ENCODE results near the gene AGAP5.
"Not testable (repeated sequence)": the region's sequence is repeated elsewhere in the genome, so short reads cannot be mapped to it uniquely, and the experiment has no call there.

AGAP5 gene

DNA sequence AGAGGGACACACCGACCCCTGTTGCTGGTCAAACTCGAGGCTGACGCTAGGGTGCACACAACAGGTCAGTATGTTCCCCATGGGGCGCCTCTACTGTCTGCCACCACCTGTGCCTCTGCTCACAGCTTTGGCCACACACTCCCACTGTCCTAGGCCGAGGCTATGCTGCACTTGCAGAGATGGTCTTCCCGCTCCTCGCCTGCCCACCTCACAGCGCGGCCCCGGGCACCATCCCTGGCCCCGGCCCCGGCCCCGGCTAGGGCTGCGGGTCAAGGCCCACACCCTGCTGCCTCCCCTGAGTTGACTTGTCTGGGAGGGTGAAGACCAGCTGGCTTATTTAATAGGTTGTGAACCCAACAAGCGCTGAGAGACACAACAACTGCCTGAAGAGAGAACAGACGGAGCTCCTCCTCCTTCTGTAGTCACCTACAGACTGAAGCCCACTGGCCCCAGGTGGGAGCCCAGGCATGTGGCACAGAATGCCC, at the start of gene AGAP5:
Gene AGAP5 (minus strand): TSS at position 435 of the 485 bp plus-strand sequence. CDS start 354 bp downstream, at position 81.
- DNase-seq, result not testable (repeated sequence)

- no peak for DNase-seq
These were observed 48.8 kb upstream of the AGAP5 start for GRCh38 chr10:73746721-73747120.

GRCh38 chr10:73744664-73744975, 46.7 kb upstream of the AGAP5 start:
- no peak for DNase-seq

DNA sequence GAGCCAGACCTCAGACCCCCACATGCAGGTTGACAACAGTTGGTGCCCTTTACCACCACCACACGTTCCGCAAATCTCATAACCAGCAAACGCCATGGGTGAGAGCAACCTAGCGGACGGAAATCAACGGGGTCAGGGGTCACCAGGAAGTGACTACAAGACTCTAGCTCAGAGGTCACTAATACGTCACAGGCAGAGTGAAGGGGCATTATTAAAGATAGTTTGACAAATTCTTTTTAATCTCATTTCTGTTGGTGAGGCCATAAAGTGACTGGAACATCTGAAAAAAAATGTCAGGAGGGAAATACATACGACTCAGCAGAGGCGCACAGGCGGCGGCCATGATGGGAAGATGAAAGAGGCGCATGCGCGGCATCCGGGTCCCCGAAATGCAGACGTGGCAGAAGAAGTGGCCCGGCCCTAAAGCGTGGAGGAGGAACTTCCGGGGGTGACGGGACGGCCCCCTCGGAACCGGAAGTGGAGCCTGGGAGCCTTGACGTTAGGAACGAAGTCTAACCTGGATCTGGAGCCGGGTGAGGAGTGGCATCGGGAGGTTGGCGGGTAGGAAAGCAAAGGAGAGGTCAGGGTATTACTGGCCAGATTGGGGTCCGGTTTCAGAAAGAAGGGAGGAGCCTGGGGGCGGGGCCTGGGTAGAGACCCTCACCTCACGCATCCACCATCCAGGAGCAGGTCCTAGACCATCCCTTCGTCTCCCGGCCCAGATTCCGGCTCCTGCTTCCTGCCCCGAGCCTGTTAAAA, 46.2 kb upstream of the AGAP5 start, which contains the start of gene SEC24C:
Gene SEC24C (plus strand): TSS at position 468 of the 759 bp plus-strand sequence. CDS start 2,461 bp downstream, outside the sequence.
- peak; percentile 93 for DNase-seq

DNA sequence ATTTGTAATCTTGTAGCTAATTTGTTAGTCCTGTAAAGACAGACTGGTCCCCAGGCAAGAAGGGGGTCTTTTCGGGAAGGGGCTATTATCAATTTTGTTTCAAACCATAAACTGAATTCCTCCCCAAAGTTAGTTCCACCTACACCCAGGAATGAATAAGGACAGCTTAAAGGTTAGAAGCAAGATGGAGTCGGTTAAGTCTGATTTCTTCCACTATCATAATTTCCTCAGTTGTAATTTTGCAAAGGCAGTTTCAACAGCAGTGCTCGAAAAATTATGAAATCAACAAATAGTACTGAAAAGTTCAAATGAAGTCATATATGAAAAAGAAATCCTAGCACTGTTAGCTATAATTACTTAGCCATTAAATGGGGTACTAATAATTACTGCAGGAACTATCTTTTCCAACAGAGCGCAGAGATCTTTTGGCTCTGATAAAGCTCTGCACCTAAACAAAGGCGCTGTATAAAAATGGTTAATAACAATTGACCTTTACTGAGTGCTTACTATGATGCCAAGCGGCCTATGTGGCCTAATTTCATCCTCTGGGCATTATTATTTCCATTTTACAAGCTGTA, 45.5 kb upstream of the AGAP5 start:
- DNase-seq, result no peak

GRCh38 chr10:73742454-73742734, 44.5 kb upstream of the AGAP5 start:
- DNase-seq, result no peak

GRCh38 chr10:73740501-73741254, 42.8 kb upstream of the AGAP5 start:
- DNase-seq, result not testable (repeated sequence)

DNA sequence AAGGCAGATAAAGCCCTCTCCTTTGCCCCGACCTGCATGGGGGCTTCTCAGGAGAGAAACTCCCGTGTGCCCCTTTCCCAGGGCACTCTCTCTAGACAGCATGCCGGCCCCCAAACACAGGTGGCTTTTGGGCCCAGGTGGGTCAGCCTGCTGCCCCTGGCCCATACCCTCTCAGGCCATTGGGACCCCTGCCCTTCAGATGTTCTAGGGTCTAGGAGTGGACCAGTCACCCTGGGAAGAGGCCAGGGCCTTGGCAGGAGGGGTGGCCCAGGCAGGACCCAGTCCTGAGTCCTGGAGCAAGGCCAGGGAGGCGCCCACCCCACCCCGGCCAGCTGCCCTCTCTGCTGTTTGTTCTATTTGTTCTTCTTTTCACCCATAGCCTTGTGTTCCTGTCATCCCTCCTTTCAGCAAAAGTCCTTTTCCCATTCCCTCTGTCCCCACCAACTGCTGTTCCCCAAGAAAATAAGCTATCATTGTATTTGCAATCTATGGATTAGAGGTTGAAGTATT, 36.9 kb upstream of the AGAP5 start:
- DNase-seq, result no peak

DNA sequence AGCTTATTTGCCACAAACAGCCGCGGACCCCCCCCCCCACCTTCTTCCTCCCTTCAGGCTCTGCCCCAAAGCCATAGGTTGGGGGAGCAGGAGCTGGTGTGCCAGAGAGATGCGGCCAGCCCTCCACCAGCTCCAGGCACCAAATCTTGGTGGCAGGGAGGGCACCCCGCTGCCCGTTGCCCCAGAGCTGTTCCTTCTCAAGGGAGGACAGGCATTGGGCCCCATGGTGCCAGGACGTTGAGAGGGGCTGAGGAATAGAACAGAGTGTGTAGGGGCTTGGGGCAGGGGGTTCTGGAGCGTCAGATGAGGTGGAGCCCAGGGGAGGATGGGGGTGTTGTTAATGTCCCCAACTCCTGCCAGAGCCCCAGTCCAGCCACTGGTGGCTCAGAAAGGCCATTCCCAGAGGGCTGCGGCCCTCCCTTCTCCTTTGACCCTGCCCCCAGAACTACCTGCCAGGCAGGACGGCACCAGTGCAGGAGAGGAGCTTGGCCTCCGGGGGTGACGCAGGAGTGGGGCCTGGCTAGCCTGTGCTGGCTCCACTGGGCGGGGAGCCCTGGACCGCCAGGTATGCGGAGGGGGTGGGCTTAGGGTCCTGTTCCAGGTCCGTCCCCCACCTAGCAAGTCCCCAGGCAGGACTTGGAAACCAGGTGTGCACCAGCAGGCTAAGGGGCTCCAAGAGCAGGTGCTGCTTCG, 36.3 kb upstream of the AGAP5 start:
- DNase-seq, result no peak

GRCh38 chr10:73732931-73733623, 35.2 kb upstream of the AGAP5 start:
- no peak for DNase-seq

GRCh38 chr10:73732426-73732825, 34.5 kb upstream of the AGAP5 start:
- no peak for DNase-seq

- DNase-seq, result no peak
These were observed 33.9 kb upstream of the AGAP5 start for GRCh38 chr10:73731588-73732375.

DNA sequence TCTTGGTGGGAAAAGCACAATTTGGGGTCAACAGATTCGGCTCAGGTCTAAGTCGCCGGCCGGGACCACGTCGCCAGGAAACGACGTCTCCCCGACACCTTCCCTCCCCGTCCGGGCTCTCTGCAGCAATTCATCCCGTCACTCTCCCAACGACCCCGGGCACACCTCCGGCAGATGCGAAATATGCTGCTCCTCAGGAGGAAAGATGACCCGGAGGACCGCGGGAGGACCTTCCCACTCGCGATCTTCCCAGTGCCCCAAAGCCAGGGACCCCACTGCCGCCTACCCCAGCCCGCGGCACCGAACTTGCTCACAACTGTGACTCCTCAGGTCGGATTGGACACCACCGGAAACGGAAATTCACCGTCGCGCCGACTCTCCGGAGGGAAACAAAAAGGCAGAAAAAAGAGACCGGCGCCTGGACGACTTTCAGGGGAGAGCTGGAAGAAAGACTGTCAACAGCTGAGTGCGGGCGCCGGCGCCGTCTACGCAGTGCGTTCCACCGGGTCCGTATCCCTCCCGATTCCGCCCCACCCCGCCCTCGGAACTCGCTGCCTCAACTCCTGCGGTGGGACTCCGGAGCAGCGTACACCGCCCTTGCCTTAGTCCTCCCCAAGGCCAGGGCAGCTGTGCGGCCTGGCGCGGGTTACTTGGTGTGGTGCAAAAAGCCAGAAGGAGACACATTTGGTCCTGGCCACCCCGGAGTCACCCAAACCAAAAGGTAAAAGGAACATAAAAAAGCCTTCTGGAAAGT, 32.4 kb upstream of the AGAP5 start:
- peak; percentile 74 for DNase-seq

DNA sequence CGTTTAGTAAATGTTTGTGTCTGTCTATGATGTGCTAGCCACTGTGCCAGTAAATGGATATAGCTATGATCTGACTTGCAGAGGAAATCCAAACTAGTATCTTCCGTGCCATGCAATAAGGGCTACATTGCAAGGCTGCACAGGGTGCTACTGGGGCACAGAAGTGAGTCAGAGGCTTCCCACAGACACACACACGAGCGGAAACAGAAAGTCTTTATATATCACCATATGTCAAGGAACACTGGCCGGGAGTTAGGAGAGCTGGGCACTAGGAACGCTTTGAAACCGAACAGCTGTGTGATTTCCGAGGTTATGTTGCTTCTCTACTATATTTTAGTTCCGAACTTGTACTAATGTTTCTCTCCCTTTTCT, 31.9 kb upstream of the AGAP5 start:
- DNase-seq, result not testable (repeated sequence)

GRCh38 chr10:73723516-73723915, 25.6 kb upstream of the AGAP5 start:
- no peak for DNase-seq

DNA sequence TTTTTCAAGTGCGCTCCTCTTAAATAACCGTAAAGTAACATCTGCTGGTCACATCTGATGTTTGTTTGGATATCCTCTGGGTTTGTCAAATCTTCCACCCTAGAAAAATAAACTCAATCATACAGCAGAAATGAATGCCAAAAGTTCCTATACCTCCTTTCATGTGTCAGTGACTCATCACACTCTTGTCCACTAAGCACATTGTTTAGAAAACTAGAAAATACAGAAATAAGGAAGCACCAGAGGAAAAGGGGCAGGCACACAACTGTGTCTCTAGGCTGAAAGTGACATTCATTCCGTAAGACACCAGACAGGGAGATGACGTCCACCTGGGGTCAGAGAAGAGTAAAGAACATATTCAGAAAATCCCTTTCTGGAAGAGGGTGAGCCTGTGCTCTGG, 22.7 kb upstream of the AGAP5 start:
- not testable (repeated sequence) for DNase-seq

DNA sequence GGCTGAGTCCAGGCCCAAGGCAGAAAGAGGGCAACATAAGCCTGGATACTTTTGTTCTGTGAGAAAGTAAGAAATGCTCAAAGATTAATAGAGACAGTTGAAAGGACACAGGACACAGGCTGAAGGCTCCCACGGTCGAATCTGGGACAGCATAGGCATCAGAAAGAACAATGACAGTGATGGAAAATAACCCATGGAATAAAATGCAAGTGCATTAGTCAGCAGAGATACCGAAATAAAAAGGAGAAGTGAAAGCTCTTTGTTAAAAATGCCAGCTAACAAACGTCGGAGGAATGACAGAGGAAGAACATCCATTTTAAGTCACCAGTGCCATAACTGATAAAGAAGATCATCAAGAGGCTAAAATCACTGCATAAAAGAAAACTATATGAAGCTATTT, 19.6 kb upstream of the AGAP5 start:
- DNase-seq, result no peak

- no peak for DNase-seq
These were observed 18.3 kb upstream of the AGAP5 start for GRCh38 chr10:73716251-73716650.

- DNase-seq, result not testable (repeated sequence)
These were observed 17.6 kb upstream of the AGAP5 start for GRCh38 chr10:73715179-73716156.

DNA sequence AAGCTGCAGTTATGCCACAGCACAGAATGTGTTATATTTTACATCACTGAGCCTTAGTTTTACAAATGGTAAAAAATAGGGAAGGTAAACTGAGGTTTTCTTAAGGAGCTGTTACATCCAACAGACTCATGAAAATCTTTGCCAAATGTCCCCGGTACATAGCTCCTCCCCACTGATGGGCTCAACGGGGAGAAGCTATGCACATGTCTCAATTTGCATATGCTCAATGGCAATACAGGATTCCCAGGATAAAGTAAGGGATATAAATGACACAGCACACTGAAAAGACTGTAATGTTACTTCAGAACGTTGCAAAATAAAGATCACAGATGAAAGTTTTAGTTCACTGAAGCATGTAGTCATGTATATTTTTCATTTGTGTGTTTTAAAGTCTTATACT, 16.6 kb upstream of the AGAP5 start:
- DNase-seq, result not testable (repeated sequence)
